HG03095 (cell line): ENCODE data around the gene PCDHB1.
"Not testable (repeated sequence)": the region's sequence is repeated elsewhere in the genome, so short reads cannot be mapped to it uniquely, and the experiment has no call there.

Source experiments
- ATAC-seq: cut with Tn5 transposase; IDR thresholded peaks from one replicate; pipeline ENCODE4 v1.9.1; 2021; ENCODE audit warnings: moderate library complexity; ENCODE audit not compliant: unreplicated experiment

The PCDHB1 gene

DNA sequence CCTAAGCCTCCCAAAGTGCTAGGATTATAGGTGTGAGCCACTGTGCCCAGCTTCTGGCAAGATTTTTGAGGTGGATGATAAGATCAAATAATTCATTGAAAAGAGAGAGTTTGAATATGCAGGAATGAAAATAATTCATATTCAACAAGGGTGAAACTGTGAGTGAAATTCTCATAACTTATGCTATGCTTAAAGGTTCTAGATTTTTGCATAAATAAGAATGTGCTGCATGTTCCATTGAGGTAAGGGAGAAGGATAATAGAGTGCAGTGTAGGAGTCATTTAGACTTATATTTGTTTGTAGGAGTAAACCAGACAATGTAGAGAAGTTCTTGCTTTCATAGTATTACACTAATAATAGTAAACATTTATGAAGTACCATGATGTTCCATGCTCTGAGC is 31.1 kb downstream of the PCDHB1 start:
- ATAC-seq: no peak

DNA sequence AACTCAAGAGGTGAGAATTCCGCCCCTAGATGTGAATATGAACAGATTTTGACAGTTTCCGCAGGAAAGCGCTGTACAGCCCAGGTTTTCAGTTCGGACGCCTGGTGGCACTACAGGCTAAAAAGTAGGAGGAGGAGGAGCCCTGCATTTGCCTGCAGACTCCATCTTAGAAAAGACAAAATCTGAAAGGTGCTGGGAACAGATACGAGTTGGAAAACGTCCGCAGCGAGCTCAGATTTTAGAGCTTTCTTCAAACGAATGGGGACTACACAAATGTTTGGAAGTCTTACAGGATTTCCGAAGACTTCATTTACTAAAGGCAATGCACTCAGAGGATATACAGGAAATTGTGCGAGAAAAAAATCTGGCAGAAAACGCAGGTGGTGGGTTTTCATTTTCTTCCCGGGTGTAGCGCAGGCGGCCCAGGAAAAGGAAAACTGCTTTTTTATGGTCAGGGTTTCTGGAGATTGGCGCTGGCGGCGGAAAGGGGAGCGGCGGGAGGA is 33.4 kb downstream of the PCDHB1 start:
- no peak for ATAC-seq

DNA sequence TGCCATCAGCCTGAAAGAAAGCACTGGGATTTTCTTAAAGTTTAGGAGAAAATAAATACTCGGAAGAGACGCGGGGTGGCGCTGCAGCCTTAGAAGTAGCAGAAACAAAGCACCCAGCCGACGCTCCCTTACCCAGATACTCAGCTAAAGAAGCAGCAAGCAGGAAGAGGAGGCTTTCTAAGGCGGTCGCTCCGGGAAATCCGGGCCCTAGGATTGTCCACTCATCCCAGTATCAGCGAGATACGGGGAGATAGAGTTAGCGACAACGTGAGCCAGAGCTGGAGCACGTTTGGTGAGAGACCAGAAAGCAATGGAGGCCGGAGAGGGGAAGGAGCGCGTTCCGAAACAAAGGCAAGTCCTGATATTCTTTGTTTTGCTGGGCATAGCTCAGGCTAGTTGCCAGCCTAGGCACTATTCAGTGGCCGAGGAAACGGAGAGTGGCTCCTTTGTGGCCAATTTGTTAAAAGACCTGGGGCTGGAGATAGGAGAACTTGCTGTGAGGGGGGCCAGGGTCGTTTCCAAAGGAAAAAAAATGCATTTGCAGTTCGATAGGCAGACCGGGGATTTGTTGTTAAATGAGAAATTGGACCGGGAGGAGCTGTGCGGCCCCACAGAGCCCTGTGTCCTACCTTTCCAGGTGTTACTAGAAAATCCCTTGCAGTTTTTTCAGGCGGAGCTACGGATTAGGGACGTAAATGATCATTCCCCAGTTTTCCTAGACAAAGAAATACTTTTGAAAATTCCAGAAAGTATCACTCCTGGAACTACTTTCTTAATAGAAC is 43.5 kb downstream of the PCDHB1 start, which contains the start of gene PCDHB2:
Gene PCDHB2, plus strand, starts transcription at position 135 of the 782 bp plus-strand sequence. Its CDS starts 176 bp downstream, at position 311.
- no peak for ATAC-seq

DNA sequence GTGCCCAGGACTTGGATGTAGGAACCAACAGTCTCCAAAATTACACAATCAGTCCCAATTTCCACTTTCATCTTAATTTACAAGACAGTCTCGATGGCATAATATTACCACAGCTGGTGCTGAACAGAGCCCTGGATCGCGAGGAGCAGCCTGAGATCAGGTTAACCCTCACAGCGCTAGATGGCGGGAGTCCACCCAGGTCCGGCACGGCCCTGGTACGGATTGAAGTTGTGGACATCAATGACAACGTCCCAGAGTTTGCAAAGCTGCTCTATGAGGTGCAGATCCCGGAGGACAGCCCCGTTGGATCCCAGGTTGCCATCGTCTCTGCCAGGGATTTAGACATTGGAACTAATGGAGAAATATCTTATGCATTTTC is 44.1 kb downstream of the PCDHB1 start:
- no peak for ATAC-seq

DNA sequence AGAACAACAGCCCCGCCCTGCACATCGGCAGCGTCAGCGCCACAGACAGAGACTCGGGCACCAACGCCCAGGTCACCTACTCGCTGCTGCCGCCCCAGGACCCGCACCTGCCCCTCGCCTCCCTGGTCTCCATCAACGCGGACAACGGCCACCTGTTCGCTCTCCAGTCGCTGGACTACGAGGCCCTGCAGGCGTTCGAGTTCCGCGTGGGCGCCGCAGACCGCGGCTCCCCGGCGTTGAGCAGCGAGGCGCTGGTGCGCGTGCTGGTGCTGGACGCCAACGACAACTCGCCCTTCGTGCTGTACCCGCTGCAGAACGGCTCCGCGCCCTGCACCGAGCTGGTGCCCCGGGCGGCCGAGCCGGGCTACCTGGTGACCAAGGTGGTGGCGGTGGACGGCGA is 45.0 kb downstream of the PCDHB1 start:
- not testable (repeated sequence) for ATAC-seq

DNA sequence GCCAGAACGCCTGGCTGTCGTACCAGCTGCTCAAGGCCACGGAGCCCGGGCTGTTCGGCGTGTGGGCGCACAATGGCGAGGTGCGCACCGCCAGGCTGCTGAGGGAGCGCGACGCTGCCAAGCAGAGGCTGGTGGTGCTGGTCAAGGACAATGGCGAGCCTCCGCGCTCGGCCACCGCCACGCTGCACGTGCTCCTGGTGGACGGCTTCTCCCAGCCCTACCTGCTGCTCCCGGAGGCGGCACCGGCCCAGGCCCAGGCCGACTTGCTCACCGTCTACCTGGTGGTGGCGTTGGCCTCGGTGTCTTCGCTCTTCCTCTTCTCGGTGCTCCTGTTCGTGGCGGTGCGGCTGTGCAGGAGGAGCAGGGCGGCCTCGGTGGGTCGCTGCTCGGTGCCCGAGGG is 45.4 kb downstream of the PCDHB1 start:
- ATAC-seq: not testable (repeated sequence)

DNA sequence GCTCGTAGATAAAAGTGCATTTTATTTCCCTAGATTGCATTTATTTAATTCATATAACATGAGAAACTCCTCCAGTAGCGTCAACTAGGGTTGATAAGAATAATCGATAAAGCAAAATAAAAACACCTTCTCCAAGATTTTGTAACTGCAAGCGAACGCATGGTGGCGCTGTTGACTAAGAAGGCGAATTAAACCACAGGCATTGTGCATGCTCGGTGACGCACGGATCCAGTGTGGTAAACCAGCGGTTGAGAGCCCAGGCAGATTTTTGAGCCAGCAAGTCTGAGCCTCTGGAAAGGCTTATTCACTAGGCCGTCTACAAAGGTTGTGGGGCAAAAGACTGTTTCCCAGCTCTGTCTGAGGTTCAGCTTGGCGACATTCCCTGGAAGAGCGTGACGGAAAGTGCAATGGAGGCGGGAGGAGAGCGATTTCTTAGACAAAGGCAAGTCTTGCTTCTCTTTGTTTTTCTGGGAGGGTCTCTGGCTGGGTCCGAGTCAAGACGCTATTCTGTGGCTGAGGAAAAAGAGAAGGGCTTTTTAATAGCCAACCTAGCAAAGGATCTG is 49.1 kb downstream of the PCDHB1 start, which contains the start of gene PCDHB3:
Gene PCDHB3, plus strand, starts transcription at position 231 of the 563 bp plus-strand sequence. Its CDS starts 177 bp downstream, at position 408.
- ATAC-seq: no peak

DNA sequence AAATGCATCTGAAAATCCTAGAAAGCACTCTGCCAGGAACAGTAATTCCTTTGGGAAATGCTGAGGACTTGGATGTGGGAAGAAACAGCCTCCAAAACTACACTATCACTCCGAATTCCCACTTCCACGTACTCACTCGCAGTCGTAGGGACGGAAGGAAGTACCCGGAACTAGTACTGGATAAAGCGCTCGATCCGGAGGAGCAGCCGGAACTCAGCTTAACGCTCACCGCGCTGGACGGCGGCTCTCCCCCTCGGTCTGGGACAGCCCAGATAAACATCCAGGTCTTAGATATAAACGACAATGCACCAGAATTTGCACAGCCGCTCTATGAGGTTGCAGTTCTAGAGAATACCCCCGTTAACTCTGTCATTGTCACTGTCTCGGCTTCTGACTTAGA is 49.9 kb downstream of the PCDHB1 start:
- ATAC-seq: no peak

DNA sequence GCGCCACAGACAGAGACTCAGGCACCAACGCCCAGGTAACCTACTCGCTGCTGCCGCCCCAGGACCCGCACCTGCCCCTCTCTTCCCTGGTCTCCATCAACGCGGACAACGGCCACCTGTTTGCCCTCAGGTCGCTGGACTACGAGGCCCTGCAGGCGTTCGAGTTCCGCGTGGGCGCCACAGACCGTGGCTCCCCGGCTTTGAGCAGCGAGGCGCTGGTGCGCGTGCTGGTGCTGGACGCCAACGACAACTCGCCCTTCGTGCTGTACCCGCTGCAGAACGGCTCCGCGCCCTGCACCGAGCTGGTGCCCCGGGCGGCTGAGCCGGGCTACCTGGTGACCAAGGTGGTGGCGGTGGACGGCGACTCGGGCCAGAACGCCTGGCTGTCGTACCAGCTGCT is 50.9 kb downstream of the PCDHB1 start:
- not testable (repeated sequence) for ATAC-seq

DNA sequence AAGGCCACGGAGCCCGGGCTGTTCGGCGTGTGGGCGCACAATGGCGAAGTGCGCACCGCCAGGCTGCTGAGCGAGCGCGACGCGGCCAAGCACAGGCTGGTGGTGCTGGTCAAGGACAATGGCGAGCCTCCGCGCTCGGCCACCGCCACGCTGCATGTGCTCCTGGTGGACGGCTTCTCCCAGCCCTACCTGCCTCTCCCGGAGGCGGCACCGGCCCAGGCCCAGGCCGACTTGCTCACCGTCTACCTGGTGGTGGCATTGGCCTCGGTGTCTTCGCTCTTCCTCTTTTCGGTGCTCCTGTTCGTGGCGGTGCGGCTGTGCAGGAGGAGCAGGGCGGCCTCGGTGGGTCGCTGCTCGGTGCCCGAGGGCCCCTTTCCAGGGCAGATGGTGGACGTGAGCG is 51.3 kb downstream of the PCDHB1 start:
- not testable (repeated sequence) for ATAC-seq

DNA sequence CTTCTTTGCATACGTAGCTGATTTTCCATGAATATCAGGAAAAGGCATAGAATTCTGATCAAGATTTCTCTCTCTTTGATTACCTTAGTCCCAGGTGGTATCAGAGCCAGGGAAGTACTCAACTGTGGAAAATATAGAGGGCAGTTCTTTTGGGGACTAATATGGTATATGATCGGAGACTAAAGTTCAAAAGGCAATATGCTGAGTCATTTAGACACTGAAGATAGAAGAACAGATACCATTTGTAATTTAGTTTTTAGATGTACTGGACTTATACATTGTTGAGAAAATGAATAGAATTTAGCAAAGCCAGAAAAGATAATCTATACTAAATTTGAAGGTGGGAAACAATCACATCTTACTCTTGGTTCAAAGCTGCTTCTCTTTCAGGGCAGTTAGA is 54.2 kb downstream of the PCDHB1 start:
- ATAC-seq: no peak
